K562 (cell line): ENCODE data around the gene TBC1D5. TPM values are rescaled to one million over a fixed set of nuclear protein-coding genes. Genes with fewer than 3 reads are reported as not detected.

Experiments
- ATAC-seq: fragments of 200-7000 bp; cut with Tn5 transposase; 3 replicates; pipeline ENCODE4 v1.9.1; 2020; ENCODE audit warnings: moderate library complexity
- BruUV-seq: library from RNA; stranded (reverse); fragments of 400-500 nt; replicated peaks from 2 replicates; lab custom pipeline; 2021; lab: Mats Ljungman, UMichigan
- CTCF ChIA-PET: fragments of 300-600 bp; formaldehyde crosslinking; extraction: SDS; loops from one replicate; lab custom pipeline; 2021; ENCODE audit warnings: low intra/inter-chr PET ratio; lab: Yijun Ruan, JAX
- POLR2A ChIA-PET: fragments of 300-600, 350-650 bp; sonication (Branson Sonifier 250); formaldehyde crosslinking; extraction: SDS; loops from one replicate; lab custom pipeline; 2021; ENCODE audit warnings: antibody characterized with exemption, inconsistent platforms; lab: Yijun Ruan, JAX
- DNase-seq, 4 experiments: peaks; one replicate each; pipeline versions ENCODE4 v3.0.0 to v3.0.0-alpha.2; 2011 to 2018; ENCODE audit warnings: low spot score in 3 of 4, mixed read lengths in 3 of 4; ENCODE audit errors: extremely low read depth in 1 of 4
- FAIRE-seq: peaks from 2 replicates; lab custom pipeline; 2011; peaks lifted over from hg19 to GRCh38; lab: Jason Lieb, UNC
- H2AFZ ChIP-seq: 2 replicates; pipeline ENCODE4 v1.6.0; 2011; ENCODE audit warnings: low read depth, low read length, control low read depth, inconsistent platforms
- H3K27ac ChIP-seq: fragments of 200-600 bp; 3 replicates; pipeline ENCODE4 v1.8.0; 2011; ENCODE audit warnings: low read depth, mild to moderate bottlenecking, control low read depth, inconsistent platforms, low read length, moderate library complexity, mixed read lengths; ENCODE audit errors: extremely low read depth
- H3K27me3 ChIP-seq, 2 experiments: fragments of 300-600 bp in 1 of 2; 2 replicates in 1 of 2; 3 replicates in 1 of 2; pipeline versions ENCODE4 v1.6.0 to v1.8.0; 2011; ENCODE audit warnings: inconsistent platforms in 2 of 2, low read length in 2 of 2, mild to moderate bottlenecking in 1 of 2, mixed read lengths in 1 of 2, moderate library complexity in 1 of 2; ENCODE audit not compliant: control insufficient read depth in 2 of 2, insufficient read depth in 2 of 2
- H3K36me3 ChIP-seq: fragments of 300-600 bp; 3 replicates; pipeline ENCODE4 v1.8.0; 2011; ENCODE audit warnings: mild to moderate bottlenecking, low read length, inconsistent platforms; ENCODE audit not compliant: control insufficient read depth, insufficient read depth
- H3K4me1 ChIP-seq, 2 experiments: fragments of 200-600 bp in 1 of 2; replicated peaks in 1 of 2; 2 replicates in 1 of 2; 3 replicates in 1 of 2; pipeline versions ENCODE4 v1.5.1 to v1.8.0; 2011; ENCODE audit warnings: inconsistent platforms in 2 of 2, low read length in 2 of 2, mild to moderate bottlenecking in 1 of 2, mixed read lengths in 1 of 2, moderate library complexity in 1 of 2; ENCODE audit not compliant: control insufficient read depth in 2 of 2, insufficient read depth in 2 of 2
- H3K4me2 ChIP-seq: 2 replicates; pipeline ENCODE4 v1.6.1; 2011; ENCODE audit warnings: low read length, control low read depth, inconsistent platforms, mixed read lengths; ENCODE audit not compliant: insufficient read depth
- H3K4me3 ChIP-seq: fragments of 200-600 bp; sonication (generic), shearing (Covaris generic); 2 replicates; pipeline ENCODE4 v1.5.1; 2016; ENCODE audit warnings: control low read depth, inconsistent platforms
- H3K79me2 ChIP-seq: fragments of 200-600 bp; 3 replicates; pipeline ENCODE4 v1.8.0; 2011; ENCODE audit warnings: low read length, inconsistent platforms; ENCODE audit not compliant: control insufficient read depth, insufficient read depth
- H3K9ac ChIP-seq, 2 experiments: 2 replicates each; pipeline versions ENCODE4 v1.6.0 to v1.6.1; 2011; ENCODE audit warnings: low read depth in 2 of 2, low read length in 2 of 2, control low read depth in 1 of 2, inconsistent platforms in 1 of 2, mild to moderate bottlenecking in 1 of 2, mixed read lengths in 1 of 2; ENCODE audit not compliant: insufficient read depth in 1 of 2
- H3K9me1 ChIP-seq: one replicate; pipeline ENCODE4 v1.6.0; 2011; ENCODE audit warnings: inconsistent platforms, mild to moderate bottlenecking, low read length, moderate library complexity; ENCODE audit not compliant: control insufficient read depth, insufficient read depth
- H3K9me3 ChIP-seq: replicated peaks from 2 replicates; pipeline ENCODE4 v1.5.1; 2011; ENCODE audit warnings: low read depth, low read length, inconsistent platforms; ENCODE audit not compliant: control insufficient read depth, insufficient read depth
- H4K20me1 ChIP-seq: replicated peaks from 2 replicates; pipeline ENCODE4 v1.6.1; 2011; ENCODE audit warnings: low read length, inconsistent platforms, mixed read lengths; ENCODE audit not compliant: control insufficient read depth, insufficient read depth
- CEBPB ChIP-seq: fragments of 450-650 bp; IDR thresholded peaks from 2 replicates; pipeline ENCODE4 v1.6.1; 2016; ENCODE audit warnings: missing genetic modification characterization, missing compliant biosample characterization
- DPF2 ChIP-seq: fragments of 450-650 bp; IDR thresholded peaks from 2 replicates; pipeline ENCODE4 v1.6.1; 2016
- EP400 ChIP-seq: fragments of 450-650 bp; IDR thresholded peaks from 2 replicates; pipeline ENCODE4 v1.6.1; 2017; ENCODE audit warnings: antibody characterized with exemption, mild to moderate bottlenecking, moderate library complexity
- HNRNPUL1 ChIP-seq: fragments of 200-400 bp; formaldehyde crosslinking; IDR thresholded peaks from 2 replicates; pipeline ENCODE4 v1.6.1; 2017; ENCODE audit warnings: low read length
- MEF2D ChIP-seq: conservative IDR thresholded peaks from 2 replicates; pipeline ENCODE4 v1.6.1; 2016; ENCODE audit warnings: low read depth, missing genetic modification characterization, missing compliant biosample characterization
- MEIS2 ChIP-seq: fragments of 450-650 bp; IDR thresholded peaks from 2 replicates; pipeline ENCODE4 v1.6.1; 2014; ENCODE audit warnings: mild to moderate bottlenecking; ENCODE audit not compliant: partially characterized antibody
- NFIX ChIP-seq: fragments of 250-450 bp; sonication (Bioruptor Pico); IDR thresholded peaks from 2 replicates; pipeline ENCODE4 v1.4.0; 2020; ENCODE audit warnings: low read depth, mild to moderate bottlenecking, moderate library complexity
- PRPF4 ChIP-seq: fragments of 200-400 bp; formaldehyde crosslinking; IDR thresholded peaks from one replicate; pipeline ENCODE4 v1.6.1; 2017; ENCODE audit warnings: low read length, low read depth, mild to moderate bottlenecking; ENCODE audit not compliant: insufficient read depth, poor library complexity, severe bottlenecking
- RAD21 ChIP-seq, 2 experiments: fragments of 250-450 bp in 1 of 2; fragments of 450-650 bp in 1 of 2; sonication (Bioruptor Pico) in 1 of 2; formaldehyde crosslinking in 1 of 2; IDR thresholded peaks in 1 of 2; conservative IDR thresholded peaks in 1 of 2; 2 replicates each; pipeline versions ENCODE4 v1.4.0 to v1.8.0; 2020 to 2022; ENCODE audit warnings: mild to moderate bottlenecking in 2 of 2, moderate library complexity in 1 of 2
- ZNF695 ChIP-seq: fragments of 450-650 bp; formaldehyde crosslinking; IDR thresholded peaks from 2 replicates; pipeline ENCODE4 v1.4.0; 2020; ENCODE audit warnings: mild to moderate bottlenecking, moderate library complexity
- ZNF780A ChIP-seq: fragments of 250-450 bp; sonication (Bioruptor Pico); IDR thresholded peaks from 2 replicates; pipeline ENCODE4 v1.5.0; 2021; ENCODE audit warnings: mild to moderate bottlenecking
- WGBS: fragments of 100-300 bp; shearing (Covaris generic); methylation state at CpG from one replicate; pipeline ENCODE4 v1.1.6; 2016; ENCODE audit warnings: low coverage, mixed read lengths; ENCODE audit not compliant: insufficient coverage; ENCODE audit errors: missing lambda C conversion rate; 5-methylcytosine and 5-hydroxymethylcytosine counted together
- in situ Hi-C: fragments of 300-500 bp; cut with MboI; formaldehyde crosslinking; loops from 4 replicates; pipeline ENCODE4 v1.15.0; 2018; ENCODE audit warnings: inconsistent platforms, mixed read lengths
- intact Hi-C: fragments of 100-400 bp; cut with micrococcal nuclease; formaldehyde crosslinking; loops from 2 replicates; pipeline ENCODE4 v1.14.2; 2022
- polyA plus RNA-seq, 8 experiments: library from polyadenylated mRNA; depleted of rRNA in 4 of 8; stranded (reverse) in 5 of 8; unstranded in 3 of 8; fragments of >200 nt; fragmentation: Nextera tagmentation in 2 of 8; fragmentation: Illumina TruSeq in 1 of 8; extraction: Ambion mirVana in 2 of 8; extraction: Trizol in 1 of 8; gene quantifications; 2 replicates each; pipeline versions ENCODE4 v1.2.1 to v1.2.3, GENCODE V29; 2011 to 2014; ENCODE audit warnings: inconsistent platforms in 1 of 8, missing spikeins in 1 of 8
- total RNA-seq, 7 experiments: library from RNA; depleted of rRNA in 6 of 7; stranded (reverse); fragments of >200 nt in 6 of 7; fragmentation: Illumina TruSeq in 2 of 7; extraction: Trizol in 2 of 7; gene quantifications; 2 replicates each; pipeline versions ENCODE4 v1.2.1 to v1.2.3, GENCODE V29; 2011 to 2021; ENCODE audit warnings: low replicate concordance in 1 of 7
- TF ChIP-seq, protein P1 (sequence below): fragments of 450-650 bp; IDR thresholded peaks from 2 replicates; pipeline ENCODE4 v1.6.1; 2016; ENCODE audit warnings: borderline replicate concordance
- TF ChIP-seq, protein P2 (sequence below): sonication (generic); formaldehyde crosslinking; IDR thresholded peaks from 2 replicates; pipeline ENCODE4 v1.8.0; 2022; ENCODE audit warnings: missing genetic modification reagents, mild to moderate bottlenecking, moderate library complexity, borderline replicate concordance
- TF ChIP-seq, protein P3 (sequence below), 2 experiments: IDR thresholded peaks in 1 of 2; conservative IDR thresholded peaks in 1 of 2; 2 replicates each; pipeline ENCODE4 v1.6.1; 2016; ENCODE audit warnings: low read depth in 2 of 2, mild to moderate bottlenecking in 1 of 2, missing compliant biosample characterization in 1 of 2, missing genetic modification characterization in 1 of 2, moderate library complexity in 1 of 2

The TBC1D5 gene
- total and polyA plus RNA-seq, 9 of the 15 experiments (the other 6 are each of a cell fraction or from before 2014, with no cell fraction given) = 2.9 to 38.1 (median 25.6) TPM

DNA sequence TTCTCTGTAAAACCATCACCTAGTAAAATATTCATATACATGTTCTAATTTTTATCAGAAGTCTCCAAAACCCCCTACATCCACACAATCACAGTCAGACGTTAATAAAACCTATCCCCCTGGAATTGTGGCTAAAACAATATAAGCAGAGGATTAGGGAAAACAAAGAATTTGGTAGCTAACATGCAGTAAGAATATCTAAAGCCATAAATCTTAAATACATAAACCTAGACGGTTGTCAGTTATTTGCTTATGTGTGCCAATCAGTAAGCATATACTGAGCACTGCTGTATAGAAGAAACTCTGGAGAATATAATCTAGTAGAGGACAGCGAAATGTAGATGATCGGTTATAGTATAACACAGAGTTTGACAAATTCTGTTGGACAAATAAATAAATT is 232.2 kb downstream of the TBC1D5 start:
- no peaks in the 10 kb centered on the region for H3K36me3 ChIP-seq
- no peaks in the 10 kb centered on the region for H3K9me3 ChIP-seq
- TF ChIP-seq ZNF780A (CRISPR knock-in tag) = no peak
- no peak for TF ChIP-seq PRPF4
- no peak for TF ChIP-seq EP400
- TF ChIP-seq NFIX (CRISPR knock-in tag) = no peak
- no peak for TF ChIP-seq MEF2D (tag)
- TF ChIP-seq, protein P1, sequence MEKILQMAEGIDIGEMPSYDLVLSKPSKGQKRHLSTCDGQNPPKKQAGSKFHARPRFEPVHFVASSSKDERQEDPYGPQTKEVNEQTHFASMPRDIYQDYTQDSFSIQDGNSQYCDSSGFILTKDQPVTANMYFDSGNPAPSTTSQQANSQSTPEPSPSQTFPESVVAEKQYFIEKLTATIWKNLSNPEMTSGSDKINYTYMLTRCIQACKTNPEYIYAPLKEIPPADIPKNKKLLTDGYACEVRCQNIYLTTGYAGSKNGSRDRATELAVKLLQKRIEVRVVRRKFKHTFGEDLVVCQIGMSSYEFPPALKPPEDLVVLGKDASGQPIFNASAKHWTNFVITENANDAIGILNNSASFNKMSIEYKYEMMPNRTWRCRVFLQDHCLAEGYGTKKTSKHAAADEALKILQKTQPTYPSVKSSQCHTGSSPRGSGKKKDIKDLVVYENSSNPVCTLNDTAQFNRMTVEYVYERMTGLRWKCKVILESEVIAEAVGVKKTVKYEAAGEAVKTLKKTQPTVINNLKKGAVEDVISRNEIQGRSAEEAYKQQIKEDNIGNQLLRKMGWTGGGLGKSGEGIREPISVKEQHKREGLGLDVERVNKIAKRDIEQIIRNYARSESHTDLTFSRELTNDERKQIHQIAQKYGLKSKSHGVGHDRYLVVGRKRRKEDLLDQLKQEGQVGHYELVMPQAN = no peak
- TF ChIP-seq, protein P2, sequence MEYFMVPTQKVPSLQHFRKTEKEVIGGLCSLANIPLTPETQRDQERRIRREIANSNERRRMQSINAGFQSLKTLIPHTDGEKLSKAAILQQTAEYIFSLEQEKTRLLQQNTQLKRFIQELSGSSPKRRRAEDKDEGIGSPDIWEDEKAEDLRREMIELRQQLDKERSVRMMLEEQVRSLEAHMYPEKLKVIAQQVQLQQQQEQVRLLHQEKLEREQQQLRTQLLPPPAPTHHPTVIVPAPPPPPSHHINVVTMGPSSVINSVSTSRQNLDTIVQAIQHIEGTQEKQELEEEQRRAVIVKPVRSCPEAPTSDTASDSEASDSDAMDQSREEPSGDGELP (CRISPR knock-in tag) = no peak
- peak; percentile 57 for TF ChIP-seq MEIS2
- no peak for TF ChIP-seq DPF2
- no peak for TF ChIP-seq RAD21 (CRISPR knock-in tag; conservative IDR thresholded peaks at IDR 0.05 in 1 of 2, IDR thresholded peaks at IDR 0.05 in 1 of 2)
- TF ChIP-seq, protein P3, sequence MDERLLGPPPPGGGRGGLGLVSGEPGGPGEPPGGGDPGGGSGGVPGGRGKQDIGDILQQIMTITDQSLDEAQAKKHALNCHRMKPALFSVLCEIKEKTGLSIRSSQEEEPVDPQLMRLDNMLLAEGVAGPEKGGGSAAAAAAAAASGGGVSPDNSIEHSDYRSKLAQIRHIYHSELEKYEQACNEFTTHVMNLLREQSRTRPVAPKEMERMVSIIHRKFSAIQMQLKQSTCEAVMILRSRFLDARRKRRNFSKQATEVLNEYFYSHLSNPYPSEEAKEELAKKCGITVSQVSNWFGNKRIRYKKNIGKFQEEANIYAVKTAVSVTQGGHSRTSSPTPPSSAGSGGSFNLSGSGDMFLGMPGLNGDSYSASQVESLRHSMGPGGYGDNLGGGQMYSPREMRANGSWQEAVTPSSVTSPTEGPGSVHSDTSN (CRISPR knock-in tag; IDR thresholded peaks at IDR 0.05; ENCODE audit: low read depth) = no peak
- TF ChIP-seq, protein P3 (tag; conservative IDR thresholded peaks at IDR 0.05; ENCODE audit: low read depth) = 0 out of 2 replicates have a peak, but pooled peaks have one; percentile 12
- no peak for TF ChIP-seq HNRNPUL1
- TF ChIP-seq ZNF695 = no peak
- no peak for TF ChIP-seq CEBPB (tag)
- intact Hi-C loops = no loop called here
- H3K4me1 ChIP-seq = no peaks in the 10 kb centered on the region
- H3K9me1 ChIP-seq = no peaks in the 10 kb centered on the region
- no peak overlapping the region for H3K4me2 ChIP-seq
- in situ Hi-C loops = no loop called here
- DNase-seq (no peak), FAIRE-seq (no peak), ATAC-seq (no peak)
- H3K9ac ChIP-seq = no peak overlapping the region
- H3K79me2 ChIP-seq = no peaks in the 10 kb centered on the region
- 29% methylated on average over 4 of the region's 4 CpGs for WGBS
- no peak overlapping the region for H2AFZ ChIP-seq
- no peak overlapping the region for H3K4me3 ChIP-seq
- BruUV-seq = no TSS peak
- no peaks in the 10 kb centered on the region for H3K27me3 ChIP-seq
- no peaks in the 10 kb centered on the region for H4K20me1 ChIP-seq
- no peak overlapping the region for H3K27ac ChIP-seq
- POLR2A ChIA-PET = no interaction called here
- CTCF ChIA-PET = no interaction called here
